Hematopoietic multipotent progenitor cell treated with erythropoietin and hydrocortisone succinate and interleukin-3 and kit ligand, for 8 days (in vitro differentiated cells): ENCODE measurements around the gene PCDHGC4.

Experiments
- DNase-seq: peaks from one replicate; pipeline ENCODE4 v3.0.0-alpha.2; 2015

The PCDHGC4 gene

GRCh38 chr5:141532726-141533125 lies 47.9 kb downstream of the PCDHGC4 start:
- DNase-seq: no peak

GRCh38 chr5:141533897-141534296 lies 49.1 kb downstream of the PCDHGC4 start:
- no peak for DNase-seq

- no peak for DNase-seq
These were observed 49.8 kb downstream of the PCDHGC4 start for GRCh38 chr5:141534492-141535213.
